Body of pancreas (tissue), 4 donors: ENCODE data around the gene KRTAP2-3.
"Not testable (repeated sequence)": the region's sequence is repeated elsewhere in the genome, so short reads cannot be mapped to it uniquely, and the experiment has no call there.

Experiments used
- CTCF ChIP-seq, 7 experiments: fragments of 450-650 bp in 4 of 7; fragments of 200-600 bp in 3 of 7; sonication (generic) in 3 of 7; IDR thresholded peaks; one replicate each; pipeline ENCODE4 v1.5.1; 2016 to 2019; ENCODE audit warnings: antibody characterized with exemption in 7 of 7
- POLR2A ChIP-seq, 3 donors: fragments of 450-650 bp; IDR thresholded peaks; one replicate each; pipeline ENCODE4 v1.6.1; 2016; ENCODE audit warnings: antibody characterized with exemption in 3 of 3, mild to moderate bottlenecking in 2 of 3

GRCh38 chr17:41084100-41084856 lies 24.4 kb upstream of the KRTAP2-3 start, which contains the start of gene KRTAP4-7:
- TF ChIP-seq POLR2A, CTCF (IDR thresholded peaks at IDR 0.05): not testable (repeated sequence)
